ENCODE results near the gene ISY1. TPM values are rescaled to one million over a fixed set of nuclear protein-coding genes. Genes with fewer than 3 reads are reported as not detected.

Gene ISY1
- total and polyA plus RNA-seq, 8 donors: 29.1 to 60.0 (median 49.5) TPM

GRCh38 chr3:129182390-129183185, 21.7 kb upstream of the ISY1 start:
- no peak for DNase-seq
- H3K9me3 ChIP-seq: no peaks in the 10 kb centered on the region
- H3K27ac ChIP-seq: peak overlapping the region; percentile 98
- H3K27me3 ChIP-seq: no peaks in the 10 kb centered on the region
- intact Hi-C loops (cut with DNase I): no loop called here
- TF ChIP-seq CTCF (IDR thresholded peaks at IDR 0.05): no peak
- peaks cover 0 to 17% of the 10 kb centered on the region in 2 donors for H3K36me3 ChIP-seq
- H3K4me3 ChIP-seq: peak overlapping the region; percentile 95 to 99
- peaks cover 33 to 72% of the 10 kb centered on the region in 2 donors for H3K4me1 ChIP-seq
- ATAC-seq: peak; percentile 2

DNA sequence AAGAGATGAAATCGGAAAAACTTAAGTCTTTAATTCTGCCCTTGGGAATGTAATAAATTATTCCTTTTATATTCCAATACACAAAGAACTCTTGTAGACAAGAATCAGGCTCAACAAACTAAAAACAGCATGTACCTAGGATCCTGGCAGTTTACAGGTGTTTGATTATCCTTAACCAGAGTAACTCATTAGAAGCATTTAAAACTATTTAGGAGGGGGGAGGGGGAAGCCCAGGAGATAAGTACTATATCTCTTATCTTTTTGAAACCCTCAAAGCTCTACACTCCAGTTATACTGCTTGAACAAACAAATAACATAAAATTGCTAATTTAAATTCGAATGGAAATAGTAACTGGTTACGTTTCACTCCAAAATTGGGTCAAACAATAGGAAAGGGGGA, 21.0 kb upstream of the ISY1 start:
- H3K9me3 ChIP-seq: no peaks in the 10 kb centered on the region
- H3K27ac ChIP-seq: peak overlapping the region; percentile 98
- ATAC-seq (no peak), DNase-seq (no peak)
- peaks cover 33 to 76% of the 10 kb centered on the region in 2 donors for H3K4me1 ChIP-seq
- TF ChIP-seq CTCF (IDR thresholded peaks at IDR 0.05): no peak
- peak overlapping the region; percentile 95 to 99 for H3K4me3 ChIP-seq
- H3K27me3 ChIP-seq: no peaks in the 10 kb centered on the region
- intact Hi-C loops (cut with DNase I): no loop called here
- peaks cover 0 to 22% of the 10 kb centered on the region in 2 donors for H3K36me3 ChIP-seq

- ATAC-seq: no peak
- intact Hi-C loops (cut with DNase I): no loop called here
- H3K27ac ChIP-seq: peak overlapping the region; percentile 40 to 98
- no peak for TF ChIP-seq CTCF (IDR thresholded peaks at IDR 0.05)
- peaks cover 35 to 78% of the 10 kb centered on the region in 2 donors for H3K4me1 ChIP-seq
- H3K9me3 ChIP-seq: no peaks in the 10 kb centered on the region
- H3K27me3 ChIP-seq: no peaks in the 10 kb centered on the region
- H3K36me3 ChIP-seq: peaks cover 0 to 26% of the 10 kb centered on the region in 2 donors
- H3K4me3 ChIP-seq: peak overlapping the region in 1 of 2 donors; percentile 99
- no peak for DNase-seq
Measured at GRCh38 chr3:129180461-129180860, 19.6 kb upstream of the ISY1 start.

DNA sequence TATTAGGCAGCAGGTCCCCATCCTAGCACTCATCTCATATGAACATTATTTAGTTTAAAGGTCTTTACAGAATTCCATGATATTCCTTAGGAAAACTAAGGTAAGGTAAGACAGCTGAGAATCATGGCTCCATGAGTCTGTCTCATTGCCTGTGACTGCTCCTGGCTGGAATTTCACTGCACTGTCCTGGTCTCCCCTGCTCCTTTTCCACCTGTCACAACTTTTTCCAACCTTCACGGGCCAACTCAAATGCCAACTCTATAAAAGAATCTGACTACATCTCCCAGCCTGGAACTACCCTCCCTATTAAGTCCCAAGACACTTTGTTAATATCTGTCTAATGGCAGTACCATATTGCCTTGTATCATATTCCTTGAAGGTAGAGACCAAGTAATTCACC, 15.2 kb upstream of the ISY1 start:
- Histone ChIP-seq H3K36me3 (peaks cover 0 to 52% of the 10 kb centered on the region in 2 donors), H3K4me3 (no peak overlapping the region), H3K27ac (no peak overlapping the region), H3K4me1 (peaks cover 40 to 91% of the 10 kb centered on the region in 2 donors), H3K27me3 (no peaks in the 10 kb centered on the region), H3K9me3 (no peaks in the 10 kb centered on the region)
- no peak for TF ChIP-seq CTCF (IDR thresholded peaks at IDR 0.05)
- intact Hi-C loops (cut with DNase I): no loop called here
- no peak for ATAC-seq
- DNase-seq: no peak

GRCh38 chr3:129173725-129174124, 12.9 kb upstream of the ISY1 start:
- peaks cover 0 to 66% of the 10 kb centered on the region in 2 donors for H3K36me3 ChIP-seq
- H3K4me3 ChIP-seq: no peak overlapping the region
- TF ChIP-seq CTCF (IDR thresholded peaks at IDR 0.05): no peak
- H3K4me1 ChIP-seq: peaks cover 18 to 68% of the 10 kb centered on the region in 2 donors
- H3K9me3 ChIP-seq: no peaks in the 10 kb centered on the region
- H3K27ac ChIP-seq: peak overlapping the region in 1 of 2 donors; percentile 39
- ATAC-seq: no peak
- no peak for DNase-seq
- H3K27me3 ChIP-seq: no peaks in the 10 kb centered on the region
- intact Hi-C loops (cut with DNase I): no loop called here
